Activated naive CD4-positive, alpha-beta T cell treated with anti-CD3 and anti-CD28 coated beads for 36 hours (primary cell): ENCODE measurements around the gene TYMP. TPM values are rescaled to one million over a fixed set of nuclear protein-coding genes. Genes with fewer than 3 reads are reported as not detected.

ENCODE experiments used
- CTCF ChIA-PET: fragments of 350-600 bp; sonication (Branson Sonifier 250); formaldehyde crosslinking; loops from one replicate; lab custom pipeline; 2021; ENCODE audit warnings: antibody characterized with exemption; lab: Charles Lee
- DNase-seq: peaks from one replicate; pipeline ENCODE4 v3.0.0-alpha.2; 2020
- H3K27ac Mint-ChIP-seq: one replicate; pipeline ENCODE4 v1.8.0; 2021; ENCODE audit warnings: mild to moderate bottlenecking, mixed read lengths
- H3K27me3 Mint-ChIP-seq: one replicate; pipeline ENCODE4 v1.8.0; 2021; ENCODE audit warnings: low read depth, mixed read lengths
- H3K36me3 Mint-ChIP-seq: one replicate; pipeline ENCODE4 v1.8.0; 2021; ENCODE audit warnings: low read depth, mixed read lengths
- H3K4me1 Mint-ChIP-seq: one replicate; pipeline ENCODE4 v1.8.0; 2021; ENCODE audit warnings: low read depth, mixed read lengths
- H3K4me3 Mint-ChIP-seq: one replicate; pipeline ENCODE4 v1.8.0; 2021; ENCODE audit warnings: mild to moderate bottlenecking, moderate library complexity, mixed read lengths
- H3K9me3 Mint-ChIP-seq: one replicate; pipeline ENCODE4 v1.8.0; 2021; ENCODE audit warnings: mixed read lengths
- intact Hi-C: fragments of 100-400 bp; cut with micrococcal nuclease; formaldehyde crosslinking; loops from one replicate; pipeline ENCODE4 v1.15.1; 2023
- total RNA-seq, 2 experiments: library from RNA; stranded (reverse); gene quantifications; one replicate each; pipeline ENCODE4 v1.2.3, GENCODE V29; 2021

The TYMP gene
- total RNA-seq, 2 experiments from 2014 or later: 43.7 to 49.6 TPM

DNA sequence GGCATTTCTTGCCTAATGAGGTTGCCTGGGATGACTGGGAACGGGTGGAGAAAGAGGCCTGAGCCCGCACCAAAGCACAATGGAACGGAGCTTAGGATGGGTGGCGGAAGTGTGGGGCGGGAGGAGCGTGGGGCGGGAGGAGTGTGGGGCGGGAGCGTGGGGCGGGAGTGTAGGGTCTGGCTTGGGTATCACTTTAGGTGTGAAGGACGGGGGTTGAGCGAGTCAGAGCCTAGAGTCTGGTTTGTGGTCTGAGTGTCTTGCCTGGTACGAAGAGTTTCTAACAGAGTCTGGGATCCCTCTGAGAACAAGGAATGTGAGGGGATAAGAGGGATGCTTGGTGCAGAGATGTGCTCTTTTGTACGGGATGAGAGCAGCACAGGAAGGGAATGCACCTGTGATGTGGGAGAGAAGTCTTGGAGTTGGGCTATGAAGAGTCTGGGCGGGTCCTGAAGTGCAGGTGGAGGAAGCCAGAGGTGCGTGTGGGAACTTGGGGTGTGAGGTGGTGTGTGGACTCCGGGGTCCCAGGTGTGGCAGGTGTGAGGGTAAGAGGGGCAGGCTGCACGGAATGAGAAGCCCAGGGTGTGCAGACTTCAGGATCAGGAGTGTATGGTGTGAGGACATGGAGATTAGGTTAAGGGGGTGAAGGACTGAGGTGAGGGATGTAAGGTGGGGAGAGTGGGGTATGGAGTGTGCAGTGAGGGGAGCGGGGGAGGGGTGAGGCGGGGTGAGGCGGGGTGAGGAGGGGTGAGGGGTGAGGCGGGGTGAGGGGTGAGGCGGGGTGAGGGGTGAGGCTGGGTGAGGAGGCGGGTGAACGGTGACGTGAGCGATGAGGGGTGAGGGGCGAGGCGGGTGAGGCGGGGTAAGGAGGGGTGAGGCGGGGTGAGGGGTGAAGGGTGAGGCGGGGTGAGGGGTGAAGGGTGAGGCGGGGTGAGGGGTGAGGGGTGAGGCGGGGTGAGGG is 31.9 kb upstream of the TYMP start:
- H3K27me3 Mint-ChIP-seq: no peaks in the 10 kb centered on the region
- H3K36me3 Mint-ChIP-seq: no peaks in the 10 kb centered on the region
- no peaks in the 10 kb centered on the region for H3K9me3 Mint-ChIP-seq
- peaks cover 13% of the 10 kb centered on the region for H3K4me1 Mint-ChIP-seq
- peak overlapping the region; percentile 62 for H3K4me3 Mint-ChIP-seq
- intact Hi-C loops: loop anchor here (1.0 kb wide), 4 partner anchors 21 to 53 kb away; partner anchors contain the start of genes CHKB, NCAPH2 and SCO2
- no peak overlapping the region for H3K27ac Mint-ChIP-seq
- no peak for DNase-seq
- CTCF ChIA-PET: interaction anchor here (0.5 kb wide), 1 partner anchor 20 kb away, joined by 4 read pairs; no protein-coding TSS in a partner anchor

DNA sequence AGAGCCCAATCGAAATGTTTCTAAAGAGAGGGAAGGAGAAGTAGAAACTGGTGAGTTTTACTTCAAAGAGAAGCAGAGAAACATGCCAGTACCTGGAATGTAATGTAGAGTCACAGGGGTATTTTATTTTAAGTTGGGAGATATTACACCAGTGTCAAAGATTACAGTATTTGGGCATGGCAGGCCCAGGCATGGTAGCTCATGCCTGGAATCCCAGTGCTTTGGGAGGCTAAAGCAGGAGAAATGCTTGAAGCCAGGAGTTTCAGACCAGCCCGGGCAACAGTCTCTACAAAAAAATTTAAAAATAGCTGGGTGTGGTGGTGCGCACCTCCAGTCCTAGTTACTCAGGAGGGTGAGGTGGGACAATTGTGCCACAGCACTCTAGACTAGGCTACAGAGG is 30.2 kb upstream of the TYMP start:
- peaks cover 13% of the 10 kb centered on the region for H3K4me1 Mint-ChIP-seq
- intact Hi-C loops: no loop called here
- CTCF ChIA-PET: interaction anchor here (0.6 to 1.1 kb wide), 3 partner anchors 11 to 230 kb away, joined by 3 read pairs; no protein-coding TSS in a partner anchor
- H3K27ac Mint-ChIP-seq: no peak overlapping the region
- H3K4me3 Mint-ChIP-seq: no peak overlapping the region
- no peaks in the 10 kb centered on the region for H3K27me3 Mint-ChIP-seq
- no peaks in the 10 kb centered on the region for H3K9me3 Mint-ChIP-seq
- DNase-seq: no peak
- no peaks in the 10 kb centered on the region for H3K36me3 Mint-ChIP-seq

DNA sequence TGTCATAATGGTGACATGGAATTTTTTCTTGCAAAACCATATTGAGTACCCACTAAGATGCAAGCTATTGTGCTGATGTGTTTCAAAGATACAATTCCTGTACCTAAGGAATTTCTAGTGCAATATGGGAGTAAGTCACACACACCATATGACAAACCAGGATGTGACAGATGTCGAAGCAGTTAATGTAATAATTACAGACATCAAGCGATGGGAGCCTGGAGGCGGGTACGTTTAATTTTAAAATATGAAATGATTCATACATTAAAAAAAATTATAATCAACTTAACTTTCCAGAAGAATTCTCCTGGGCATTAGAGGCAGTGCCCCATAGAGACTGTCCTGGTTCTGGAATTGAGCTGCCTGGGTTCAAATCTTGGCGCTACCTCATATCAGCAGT is 26.9 kb upstream of the TYMP start:
- CTCF ChIA-PET: interaction anchor here (1.1 to 1.9 kb wide), 4 partner anchors 12 to 31 kb away, joined by 3 to 7 read pairs (median 4); partner anchors contain the start of gene SCO2
- no peak for DNase-seq
- intact Hi-C loops: no loop called here
- Mint-ChIP-seq H3K27me3 (no peaks in the 10 kb centered on the region), H3K36me3 (no peaks in the 10 kb centered on the region), H3K27ac (no peak overlapping the region), H3K9me3 (no peaks in the 10 kb centered on the region), H3K4me1 (peaks cover 3% of the 10 kb centered on the region), H3K4me3 (no peak overlapping the region)

DNA sequence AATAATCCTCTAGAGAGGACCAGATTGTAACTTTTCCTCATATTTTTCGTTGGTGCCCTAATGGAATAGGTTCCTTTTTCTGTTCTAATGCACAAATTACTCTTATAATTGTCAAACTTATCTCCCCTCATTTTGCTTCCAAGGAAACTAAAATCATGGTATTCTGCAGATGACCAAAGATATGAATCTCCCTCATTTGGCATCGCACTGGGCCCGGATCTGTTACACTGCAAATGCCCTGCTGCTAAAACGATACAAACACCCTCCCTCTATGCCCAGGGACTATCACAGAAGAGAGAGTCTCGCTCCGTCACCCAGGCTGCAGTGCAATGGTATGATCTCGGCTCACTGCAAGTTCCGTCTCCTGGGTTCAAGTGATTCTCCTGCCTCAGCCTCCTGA is 23.5 kb upstream of the TYMP start:
- H3K27me3 Mint-ChIP-seq: no peaks in the 10 kb centered on the region

GRCh38 chr22:50551160-50551752 is 21.4 kb upstream of the TYMP start:
- no peak overlapping the region for H3K4me3 Mint-ChIP-seq
- no peaks in the 10 kb centered on the region for H3K27me3 Mint-ChIP-seq
- H3K9me3 Mint-ChIP-seq: no peaks in the 10 kb centered on the region
- H3K27ac Mint-ChIP-seq: no peak overlapping the region
- peaks cover 17% of the 10 kb centered on the region for H3K4me1 Mint-ChIP-seq
- intact Hi-C loops: no loop called here
- CTCF ChIA-PET: interaction anchor here (1.4 to 2.0 kb wide), 3 partner anchors 12 to 17 kb away, joined by 4 to 13 read pairs (median 4); partner anchors contain the start of gene SYCE3
- no peak for DNase-seq
- peaks cover 6% of the 10 kb centered on the region for H3K36me3 Mint-ChIP-seq

More for the DNA sequence above, 23.5 kb upstream of the TYMP start:
- Mint-ChIP-seq H3K9me3 (no peaks in the 10 kb centered on the region), H3K4me3 (no peak overlapping the region), H3K4me1 (peaks cover 13% of the 10 kb centered on the region), H3K36me3 (peaks cover 6% of the 10 kb centered on the region), H3K27ac (no peak overlapping the region)
- DNase-seq: no peak
- intact Hi-C loops: no loop called here
- CTCF ChIA-PET: no interaction called here

DNA sequence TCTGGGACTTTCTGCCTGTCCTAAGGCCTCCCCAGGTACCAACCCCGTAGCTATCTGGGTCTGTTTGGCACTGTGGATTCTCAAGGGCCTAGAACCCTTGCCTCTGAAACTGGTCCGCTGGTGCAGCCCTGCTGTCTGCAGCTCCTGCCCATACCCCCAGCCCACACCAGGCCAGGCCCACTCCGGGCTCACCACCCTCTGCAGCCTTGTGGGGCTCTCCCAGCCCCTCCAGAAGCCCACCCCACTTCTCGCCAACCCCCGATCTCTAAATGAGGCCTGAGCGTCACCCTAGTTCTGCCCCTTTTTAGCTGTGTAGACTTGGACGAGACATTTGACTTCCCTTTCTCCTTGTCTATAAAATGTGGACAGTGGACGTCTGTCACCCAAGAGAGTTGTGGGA is 20.6 kb upstream of the TYMP start:
- DNase-seq: no peak
- Mint-ChIP-seq H3K4me1 (peaks cover 25% of the 10 kb centered on the region), H3K27ac (peak overlapping the region; percentile 70), H3K36me3 (peaks cover 6% of the 10 kb centered on the region), H3K4me3 (peak overlapping the region; percentile 79), H3K9me3 (no peaks in the 10 kb centered on the region), H3K27me3 (no peaks in the 10 kb centered on the region)
- intact Hi-C loops: no loop called here
- CTCF ChIA-PET: interaction anchor here (1.4 to 2.0 kb wide), 4 partner anchors 13 to 25 kb away, joined by 4 to 13 read pairs (median 6); partner anchors contain the start of genes SCO2 and SYCE3

DNA sequence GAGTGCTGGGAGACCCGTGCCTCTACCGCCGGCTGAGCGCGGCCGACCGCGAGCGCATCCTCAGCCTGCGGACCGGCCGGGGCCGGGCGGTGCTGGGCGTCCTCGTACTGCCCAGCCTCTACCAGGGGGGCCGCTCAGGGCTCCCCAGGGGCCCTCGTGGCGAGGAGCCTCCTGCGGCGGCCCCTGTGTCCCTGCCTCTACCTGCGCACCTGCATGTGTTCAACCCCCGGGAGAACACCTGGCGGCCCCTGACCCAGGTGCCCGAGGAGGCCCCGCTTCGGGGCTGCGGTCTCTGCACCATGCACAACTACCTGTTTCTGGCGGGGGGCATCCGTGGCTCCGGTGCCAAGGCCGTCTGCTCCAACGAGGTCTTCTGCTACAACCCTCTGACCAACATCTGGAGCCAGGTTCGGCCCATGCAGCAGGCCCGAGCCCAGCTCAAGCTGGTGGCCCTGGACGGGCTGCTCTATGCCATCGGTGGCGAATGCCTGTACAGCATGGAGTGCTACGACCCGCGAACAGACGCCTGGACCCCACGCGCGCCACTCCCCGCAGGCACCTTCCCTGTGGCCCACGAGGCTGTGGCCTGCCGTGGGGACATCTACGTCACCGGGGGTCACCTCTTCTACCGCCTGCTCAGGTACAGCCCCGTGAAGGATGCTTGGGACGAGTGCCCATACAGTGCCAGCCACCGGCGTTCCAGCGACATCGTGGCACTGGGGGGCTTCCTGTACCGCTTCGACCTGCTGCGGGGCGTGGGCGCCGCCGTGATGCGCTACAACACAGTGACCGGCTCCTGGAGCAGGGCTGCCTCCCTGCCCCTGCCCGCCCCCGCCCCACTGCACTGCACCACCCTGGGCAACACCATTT is 19.3 kb upstream of the TYMP start:
- H3K27me3 Mint-ChIP-seq: no peaks in the 10 kb centered on the region
- H3K36me3 Mint-ChIP-seq: peaks cover 6% of the 10 kb centered on the region
- peaks cover 36% of the 10 kb centered on the region for H3K4me1 Mint-ChIP-seq
- H3K9me3 Mint-ChIP-seq: no peaks in the 10 kb centered on the region
- H3K4me3 Mint-ChIP-seq: peak overlapping the region; percentile 79
- H3K27ac Mint-ChIP-seq: peak overlapping the region; percentile 83
- CTCF ChIA-PET: interaction anchor here (0.6 to 2.9 kb wide), 10 partner anchors 10 to 306 kb away, joined by 3 to 13 read pairs (median 6); partner anchors contain the start of genes LMF2, NCAPH2, SCO2 and SYCE3
- intact Hi-C loops: loop anchor here (1.0 kb wide), 2 partner anchors 10 to 71 kb away; no protein-coding TSS in a partner anchor
- no peak for DNase-seq

DNA sequence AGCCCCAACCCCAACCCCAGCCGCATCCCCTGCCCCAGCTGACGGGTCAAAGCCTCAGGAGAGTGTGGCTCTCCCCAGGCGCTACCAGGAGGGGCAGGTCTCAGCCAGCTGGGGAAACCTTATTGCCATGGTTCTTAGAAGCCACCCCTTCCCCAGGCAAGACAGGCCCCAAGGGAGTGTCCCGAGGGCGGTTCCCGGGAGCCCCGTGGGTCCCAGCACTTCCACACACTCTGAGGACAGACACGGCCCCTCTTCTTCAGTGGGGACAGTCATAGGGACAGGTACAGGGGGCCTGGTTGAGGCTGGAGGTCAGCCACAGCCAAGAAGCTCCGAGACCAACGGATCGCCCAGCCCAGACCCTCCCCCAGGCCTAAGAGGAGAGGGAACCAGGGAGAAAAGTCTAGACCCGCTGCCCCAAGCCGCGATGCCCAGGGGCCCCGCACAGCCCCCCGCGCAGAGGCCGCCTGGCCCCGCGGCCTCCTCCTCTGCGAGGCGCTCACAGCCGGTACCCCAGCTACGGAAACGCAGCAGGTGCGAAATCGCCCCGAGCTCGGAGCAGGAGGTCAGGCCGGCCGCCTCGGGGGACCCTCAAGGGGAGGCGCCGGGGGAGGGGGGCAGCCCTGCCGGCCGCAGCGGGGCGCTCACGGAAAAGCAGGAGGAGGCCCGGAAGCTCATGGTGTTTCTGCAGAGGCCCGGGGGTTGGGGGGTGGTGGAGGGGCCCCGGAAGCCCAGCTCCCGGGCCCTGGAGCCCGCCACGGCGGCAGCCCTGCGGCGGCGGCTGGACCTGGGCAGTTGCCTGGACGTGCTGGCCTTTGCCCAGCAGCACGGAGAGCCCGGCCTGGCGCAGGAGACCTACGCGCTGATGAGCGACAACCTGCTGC is 18.5 kb upstream of the TYMP start:
- intact Hi-C loops: loop anchor here (1.0 kb wide), 2 partner anchors 9 to 72 kb away; no protein-coding TSS in a partner anchor

DNA sequence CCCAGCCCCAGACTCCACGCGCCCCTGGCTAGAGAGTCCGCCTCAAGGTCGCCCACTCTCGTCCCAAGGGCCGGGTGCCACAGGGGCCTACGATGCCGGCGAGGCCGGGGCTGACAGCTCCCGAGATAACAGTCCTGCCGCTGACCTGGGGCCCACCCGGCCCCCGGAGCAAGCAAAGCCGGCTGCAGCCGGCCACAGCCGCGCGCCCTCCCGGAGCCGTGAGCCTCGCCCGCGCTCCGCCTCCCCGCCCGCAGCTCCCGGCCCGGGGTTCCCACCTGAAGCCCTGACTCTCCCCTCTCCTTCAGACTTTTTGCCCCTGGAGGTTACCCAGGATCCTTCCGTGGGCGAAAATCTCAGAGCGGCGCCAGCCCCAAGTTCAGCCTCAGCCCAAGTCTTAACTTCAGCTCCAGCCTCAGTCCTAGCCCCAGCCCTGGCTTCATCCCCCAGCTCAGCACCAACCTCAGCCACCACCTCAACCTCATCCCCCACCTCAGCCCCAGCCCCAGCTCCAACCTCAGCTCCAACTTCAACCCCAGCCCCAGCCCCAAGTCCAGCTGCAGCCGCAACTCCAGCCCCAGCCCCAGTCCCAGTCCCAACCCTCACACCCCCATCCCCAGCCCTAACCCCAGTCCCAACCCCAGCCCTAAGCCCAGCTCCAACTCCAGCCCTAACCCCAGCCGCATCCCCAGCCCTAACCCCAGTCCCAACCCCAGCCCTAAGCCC is 17.6 kb upstream of the TYMP start:
- DNase-seq: no peak
- no peaks in the 10 kb centered on the region for H3K27me3 Mint-ChIP-seq
- CTCF ChIA-PET: interaction anchor here (0.8 to 2.9 kb wide), 12 partner anchors 8 to 73 kb away, joined by 3 to 13 read pairs (median 4); partner anchors contain the start of gene SCO2
- H3K4me1 Mint-ChIP-seq: peaks cover 43% of the 10 kb centered on the region
- peak overlapping the region; percentile 53 for H3K27ac Mint-ChIP-seq
- intact Hi-C loops: no loop called here
- H3K9me3 Mint-ChIP-seq: no peaks in the 10 kb centered on the region
- H3K36me3 Mint-ChIP-seq: peaks cover 6% of the 10 kb centered on the region
- peak overlapping the region; percentile 63 for H3K4me3 Mint-ChIP-seq

More for the DNA sequence above, 18.5 kb upstream of the TYMP start:
- Mint-ChIP-seq H3K9me3 (no peaks in the 10 kb centered on the region), H3K36me3 (peaks cover 6% of the 10 kb centered on the region), H3K4me1 (peaks cover 40% of the 10 kb centered on the region), H3K27ac (peak overlapping the region; percentile 82), H3K27me3 (no peaks in the 10 kb centered on the region), H3K4me3 (peak overlapping the region; percentile 74)
- peak; percentile 75 for DNase-seq
- CTCF ChIA-PET: interaction anchor here (0.6 to 2.9 kb wide), 16 partner anchors 9 to 305 kb away, joined by 3 to 13 read pairs (median 3); partner anchors contain the start of genes LMF2, NCAPH2, SCO2 and SYCE3
